ENCODE measurements around the gene MRGPRE.

The MRGPRE gene

GRCh38 chr11:3206156-3206921, 25.9 kb downstream of the MRGPRE start:
- TF ChIP-seq EZH2 (optimal IDR thresholded peaks at IDR 0.05; ENCODE audit: low read depth, low read length) (no peak), CTCF (IDR thresholded peaks at IDR 0.05; ENCODE audit: low read length) (no peak), EZH2phosphoT487 (IDR thresholded peaks at IDR 0.05; ENCODE audit: low read length) (no peak)
- no peaks in the 10 kb centered on the region for H3F3A ChIP-seq (ENCODE audit: insufficient read depth, low read length)
- H3K9me3 ChIP-seq (replicated peaks; ENCODE audit: insufficient read depth, low read length): no peaks in the 10 kb centered on the region
- no peaks in the 10 kb centered on the region for H3K4me1 ChIP-seq (ENCODE audit: low read length)
- no peak for DNase-seq
- H3K36me3 ChIP-seq (replicated peaks; ENCODE audit: insufficient read depth, low read length): no peaks in the 10 kb centered on the region
- H3K4me2 ChIP-seq (ENCODE audit: low read depth, low read length): peak overlapping the region; percentile 34; the same call in 1 of the 2 replicates
- H3K79me2 ChIP-seq (ENCODE audit: low read length): no peaks in the 10 kb centered on the region
- H3K9me2 ChIP-seq (replicated peaks; ENCODE audit: insufficient read depth, low read length): no peaks in the 10 kb centered on the region
- H3K27me3 ChIP-seq (replicated peaks; ENCODE audit: insufficient read depth, low read length): peaks cover 36% of the 10 kb centered on the region
- H3K27ac ChIP-seq (ENCODE audit: low read length): no peak overlapping the region
- no peak overlapping the region for H3K9ac ChIP-seq (ENCODE audit: low read length)
- H4K20me1 ChIP-seq (ENCODE audit: insufficient read depth, low read length): no peaks in the 10 kb centered on the region
- H2AFZ ChIP-seq (ENCODE audit: low read length): no peak overlapping the region
- no peak overlapping the region for H3K4me3 ChIP-seq (ENCODE audit: low read length)

GRCh38 chr11:3205261-3206155, 26.7 kb downstream of the MRGPRE start:
- Histone ChIP-seq H3K79me2 (ENCODE audit: low read length) (no peaks in the 10 kb centered on the region), H3F3A (ENCODE audit: insufficient read depth, low read length) (no peaks in the 10 kb centered on the region), H4K20me1 (ENCODE audit: insufficient read depth, low read length) (no peaks in the 10 kb centered on the region), H3K9me2 (replicated peaks; ENCODE audit: insufficient read depth, low read length) (no peaks in the 10 kb centered on the region), H3K9ac (ENCODE audit: low read length) (no peak overlapping the region), H3K27ac (ENCODE audit: low read length) (no peak overlapping the region), H3K4me2 (ENCODE audit: low read depth, low read length) (peak overlapping the region; percentile 34), H2AFZ (ENCODE audit: low read length) (no peak overlapping the region), H3K4me3 (ENCODE audit: low read length) (no peak overlapping the region), H3K4me1 (ENCODE audit: low read length) (no peaks in the 10 kb centered on the region), H3K27me3 (replicated peaks; ENCODE audit: insufficient read depth, low read length) (peaks cover 44% of the 10 kb centered on the region), H3K9me3 (replicated peaks; ENCODE audit: insufficient read depth, low read length) (no peaks in the 10 kb centered on the region), H3K36me3 (replicated peaks; ENCODE audit: insufficient read depth, low read length) (no peaks in the 10 kb centered on the region)
- DNase-seq: peak; percentile 18
- TF ChIP-seq EZH2phosphoT487 (IDR thresholded peaks at IDR 0.05; ENCODE audit: low read length) (no peak), CTCF (IDR thresholded peaks at IDR 0.05; ENCODE audit: low read length) (no peak), EZH2 (optimal IDR thresholded peaks at IDR 0.05; ENCODE audit: low read depth, low read length) (no peak)

GRCh38 chr11:3204141-3205015, 27.8 kb downstream of the MRGPRE start:
- Histone ChIP-seq H3K4me1 (ENCODE audit: low read length) (no peaks in the 10 kb centered on the region), H3K36me3 (replicated peaks; ENCODE audit: insufficient read depth, low read length) (no peaks in the 10 kb centered on the region), H3K9me3 (replicated peaks; ENCODE audit: insufficient read depth, low read length) (no peaks in the 10 kb centered on the region), H3F3A (ENCODE audit: insufficient read depth, low read length) (no peaks in the 10 kb centered on the region), H3K4me2 (ENCODE audit: low read depth, low read length) (no peak overlapping the region), H3K9me2 (replicated peaks; ENCODE audit: insufficient read depth, low read length) (no peaks in the 10 kb centered on the region), H3K9ac (ENCODE audit: low read length) (no peak overlapping the region), H3K27me3 (replicated peaks; ENCODE audit: insufficient read depth, low read length) (peaks cover 56% of the 10 kb centered on the region), H3K79me2 (ENCODE audit: low read length) (no peaks in the 10 kb centered on the region), H2AFZ (ENCODE audit: low read length) (no peak overlapping the region), H4K20me1 (ENCODE audit: insufficient read depth, low read length) (no peaks in the 10 kb centered on the region), H3K27ac (ENCODE audit: low read length) (no peak overlapping the region), H3K4me3 (ENCODE audit: low read length) (no peak overlapping the region)
- TF ChIP-seq EZH2 (optimal IDR thresholded peaks at IDR 0.05; ENCODE audit: low read depth, low read length): no peak
- DNase-seq: no peak
